ENCODE measurements around the gene SH3BP4.

GRCh38 chr2:234968631-234969305 is 17.0 kb downstream of the SH3BP4 start:
- TF ChIP-seq ZBTB1 (CRISPR knock-in tag; IDR thresholded peaks at IDR 0.05; ENCODE audit: borderline replicate concordance): no peak
- no peak for TF ChIP-seq JUND (CRISPR knock-in tag; IDR thresholded peaks at IDR 0.05)
- TF ChIP-seq, protein P1, sequence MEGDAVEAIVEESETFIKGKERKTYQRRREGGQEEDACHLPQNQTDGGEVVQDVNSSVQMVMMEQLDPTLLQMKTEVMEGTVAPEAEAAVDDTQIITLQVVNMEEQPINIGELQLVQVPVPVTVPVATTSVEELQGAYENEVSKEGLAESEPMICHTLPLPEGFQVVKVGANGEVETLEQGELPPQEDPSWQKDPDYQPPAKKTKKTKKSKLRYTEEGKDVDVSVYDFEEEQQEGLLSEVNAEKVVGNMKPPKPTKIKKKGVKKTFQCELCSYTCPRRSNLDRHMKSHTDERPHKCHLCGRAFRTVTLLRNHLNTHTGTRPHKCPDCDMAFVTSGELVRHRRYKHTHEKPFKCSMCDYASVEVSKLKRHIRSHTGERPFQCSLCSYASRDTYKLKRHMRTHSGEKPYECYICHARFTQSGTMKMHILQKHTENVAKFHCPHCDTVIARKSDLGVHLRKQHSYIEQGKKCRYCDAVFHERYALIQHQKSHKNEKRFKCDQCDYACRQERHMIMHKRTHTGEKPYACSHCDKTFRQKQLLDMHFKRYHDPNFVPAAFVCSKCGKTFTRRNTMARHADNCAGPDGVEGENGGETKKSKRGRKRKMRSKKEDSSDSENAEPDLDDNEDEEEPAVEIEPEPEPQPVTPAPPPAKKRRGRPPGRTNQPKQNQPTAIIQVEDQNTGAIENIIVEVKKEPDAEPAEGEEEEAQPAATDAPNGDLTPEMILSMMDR (CRISPR knock-in tag; IDR thresholded peaks at IDR 0.05): no peak
- TF ChIP-seq ZFX (CRISPR knock-in tag; IDR thresholded peaks at IDR 0.05; ENCODE audit: low read depth): no peak
- TF ChIP-seq RXRA (CRISPR knock-in tag; IDR thresholded peaks at IDR 0.05): no peak
- TF ChIP-seq ZNF660 (CRISPR knock-in tag; IDR thresholded peaks at IDR 0.05; ENCODE audit: borderline replicate concordance, low read depth): no peak
- TF ChIP-seq, protein P2, sequence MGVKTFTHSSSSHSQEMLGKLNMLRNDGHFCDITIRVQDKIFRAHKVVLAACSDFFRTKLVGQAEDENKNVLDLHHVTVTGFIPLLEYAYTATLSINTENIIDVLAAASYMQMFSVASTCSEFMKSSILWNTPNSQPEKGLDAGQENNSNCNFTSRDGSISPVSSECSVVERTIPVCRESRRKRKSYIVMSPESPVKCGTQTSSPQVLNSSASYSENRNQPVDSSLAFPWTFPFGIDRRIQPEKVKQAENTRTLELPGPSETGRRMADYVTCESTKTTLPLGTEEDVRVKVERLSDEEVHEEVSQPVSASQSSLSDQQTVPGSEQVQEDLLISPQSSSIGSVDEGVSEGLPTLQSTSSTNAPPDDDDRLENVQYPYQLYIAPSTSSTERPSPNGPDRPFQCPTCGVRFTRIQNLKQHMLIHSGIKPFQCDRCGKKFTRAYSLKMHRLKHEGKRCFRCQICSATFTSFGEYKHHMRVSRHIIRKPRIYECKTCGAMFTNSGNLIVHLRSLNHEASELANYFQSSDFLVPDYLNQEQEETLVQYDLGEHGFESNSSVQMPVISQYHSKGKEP (CRISPR knock-in tag; IDR thresholded peaks at IDR 0.05): no peak
- TF ChIP-seq FOSL1 (CRISPR knock-in tag; IDR thresholded peaks at IDR 0.05; ENCODE audit: borderline replicate concordance): no peak
- no peak for TF ChIP-seq POLR2A (IDR thresholded peaks at IDR 0.05; ENCODE audit: insufficient read depth in 1 of 2, low read depth in 2 of 2, low read length in 2 of 2)
- no peak for TF ChIP-seq FOXA1 (IDR thresholded peaks at IDR 0.05)
- no peak for TF ChIP-seq FOXA1 (CRISPR knock-in tag; IDR thresholded peaks at IDR 0.05)

Data from HepG2 (cell line).